ENCODE results near the gene MCM6. TPM values are rescaled to one million over a fixed set of nuclear protein-coding genes. Genes with fewer than 3 reads are reported as not detected.
A peak's percentile ranks its signal among the peaks of the same experiment; 100 is the strongest.
"Not testable (repeated sequence)": the region's sequence is repeated elsewhere in the genome, so short reads cannot be mapped to it uniquely, and the experiment has no call there.

Gene MCM6
- total and polyA plus RNA-seq, 12 donors, result 1.6 to 9.4 (median 4.8) TPM

DNA sequence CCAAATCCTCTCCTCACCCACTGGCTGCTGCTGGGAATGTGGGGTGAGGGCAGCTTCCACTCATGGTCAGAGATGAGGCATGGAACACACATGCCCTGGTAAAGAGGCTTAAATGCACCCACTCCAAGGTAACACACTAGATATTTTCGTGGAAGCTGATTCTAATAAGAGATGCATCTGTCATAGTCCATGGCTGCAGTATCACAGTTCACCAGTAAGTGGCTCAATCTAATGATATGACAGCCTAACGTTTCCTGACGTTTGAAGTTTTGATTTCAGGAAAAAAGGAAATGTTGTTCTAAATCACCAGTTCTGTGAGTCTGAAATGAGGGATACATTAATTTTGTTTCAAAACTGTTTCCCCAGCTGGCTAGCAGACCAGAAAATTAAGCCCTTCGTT lies 77.5 kb downstream of the MCM6 start:
- Histone ChIP-seq H3K4me1 (peaks cover 0 to 15% (median 5%) of the 10 kb centered on the region in 9 donors), H3K9me3 (peaks cover 0 to 25% (median 0%) of the 10 kb centered on the region in 11 donors), H3K36me3 (no peaks in the 10 kb centered on the region), H3K27me3 (no peaks in the 10 kb centered on the region), H3K27ac (no peak overlapping the region), H3K4me3 (no peak overlapping the region)
- ATAC-seq (no peak), DNase-seq (no peak)
- TF ChIP-seq, protein P1, sequence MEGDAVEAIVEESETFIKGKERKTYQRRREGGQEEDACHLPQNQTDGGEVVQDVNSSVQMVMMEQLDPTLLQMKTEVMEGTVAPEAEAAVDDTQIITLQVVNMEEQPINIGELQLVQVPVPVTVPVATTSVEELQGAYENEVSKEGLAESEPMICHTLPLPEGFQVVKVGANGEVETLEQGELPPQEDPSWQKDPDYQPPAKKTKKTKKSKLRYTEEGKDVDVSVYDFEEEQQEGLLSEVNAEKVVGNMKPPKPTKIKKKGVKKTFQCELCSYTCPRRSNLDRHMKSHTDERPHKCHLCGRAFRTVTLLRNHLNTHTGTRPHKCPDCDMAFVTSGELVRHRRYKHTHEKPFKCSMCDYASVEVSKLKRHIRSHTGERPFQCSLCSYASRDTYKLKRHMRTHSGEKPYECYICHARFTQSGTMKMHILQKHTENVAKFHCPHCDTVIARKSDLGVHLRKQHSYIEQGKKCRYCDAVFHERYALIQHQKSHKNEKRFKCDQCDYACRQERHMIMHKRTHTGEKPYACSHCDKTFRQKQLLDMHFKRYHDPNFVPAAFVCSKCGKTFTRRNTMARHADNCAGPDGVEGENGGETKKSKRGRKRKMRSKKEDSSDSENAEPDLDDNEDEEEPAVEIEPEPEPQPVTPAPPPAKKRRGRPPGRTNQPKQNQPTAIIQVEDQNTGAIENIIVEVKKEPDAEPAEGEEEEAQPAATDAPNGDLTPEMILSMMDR (IDR thresholded peaks at IDR 0.05), result peak in 6 of 9 donors; percentile 7 to 29 (median 18)
- intact Hi-C loops (cut with DNase I), result no loop called here
- WGBS, 2 donors, result 29 to 31% methylated on average over 4 of the region's 4 CpGs

DNA sequence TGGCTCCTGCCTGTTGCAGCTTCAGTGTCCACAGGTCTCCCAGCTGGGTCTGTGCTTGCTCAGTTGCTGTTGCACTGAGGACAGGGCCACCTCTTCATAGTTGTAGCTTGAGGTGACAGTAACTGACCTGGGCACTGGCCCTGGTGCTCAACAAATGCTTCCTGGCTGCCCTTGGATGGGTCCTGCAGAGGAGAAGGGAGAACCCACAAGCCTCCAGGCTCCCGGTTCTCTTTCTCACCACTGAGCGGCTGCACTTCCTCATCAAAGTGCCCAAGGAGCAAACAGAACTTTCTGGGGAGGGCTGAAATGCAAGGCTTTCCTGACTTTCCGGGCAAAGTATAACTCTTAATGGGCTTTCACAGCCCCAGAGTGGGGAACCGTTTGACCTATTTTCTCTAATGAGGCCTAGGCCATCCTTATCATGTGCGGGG lies 78.0 kb downstream of the MCM6 start:
- Histone ChIP-seq H3K4me1 (peaks cover 0 to 15% (median 5%) of the 10 kb centered on the region in 9 donors), H3K27ac (no peak overlapping the region), H3K36me3 (no peaks in the 10 kb centered on the region), H3K27me3 (no peaks in the 10 kb centered on the region), H3K9me3 (peaks cover 0 to 25% (median 0%) of the 10 kb centered on the region in 11 donors), H3K4me3 (no peak overlapping the region)
- ATAC-seq, result peak in 5 of 8 donors; percentile 6 to 53 (median 22)
- intact Hi-C loops (cut with DNase I), result no loop called here
- WGBS, 2 donors, result 66 to 67% methylated on average over 5 of the region's 5 CpGs
- TF ChIP-seq, protein P1 (IDR thresholded peaks at IDR 0.05), result no peak
- no peak for DNase-seq

DNA sequence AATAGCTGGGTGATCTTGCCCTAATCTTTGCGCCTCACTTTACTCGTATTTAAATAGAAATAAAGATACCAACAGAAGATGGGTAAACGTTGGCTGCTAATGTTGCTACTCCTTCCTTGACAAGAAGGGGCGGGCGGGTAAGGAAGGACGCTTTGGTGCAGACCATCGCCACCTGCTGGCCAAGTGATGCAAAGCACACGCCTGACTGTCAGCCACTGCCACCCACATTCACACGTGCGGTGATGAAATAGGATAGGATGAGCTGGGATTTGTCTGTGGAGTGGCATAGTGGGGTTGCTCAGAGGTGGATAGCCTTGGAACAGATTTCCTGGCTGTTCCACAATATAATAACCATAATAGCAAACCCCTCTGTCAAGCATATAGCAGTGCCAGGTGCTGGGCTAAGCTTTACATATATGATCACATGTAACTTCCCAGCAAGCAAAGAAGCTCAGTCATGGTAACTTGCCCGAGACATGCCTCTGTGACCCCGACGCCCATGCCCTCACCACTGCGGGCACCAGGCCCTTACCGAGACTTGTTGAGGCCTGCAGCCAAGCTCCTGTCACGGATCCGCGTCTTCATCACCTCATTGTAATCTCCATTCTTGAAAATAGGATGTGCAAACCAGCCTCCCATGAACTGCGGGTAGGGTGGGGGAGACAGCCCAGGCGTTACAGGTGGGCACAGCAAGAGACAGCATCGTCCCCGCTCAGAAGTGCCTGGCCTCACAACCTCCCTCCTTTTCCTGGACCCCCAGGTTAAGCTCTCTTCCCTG lies 78.6 kb downstream of the MCM6 start:
- Histone ChIP-seq H3K36me3 (no peaks in the 10 kb centered on the region), H3K4me1 (peaks cover 0 to 15% (median 5%) of the 10 kb centered on the region in 9 donors), H3K4me3 (no peak overlapping the region), H3K27me3 (no peaks in the 10 kb centered on the region), H3K27ac (no peak overlapping the region), H3K9me3 (peaks cover 0 to 25% (median 0%) of the 10 kb centered on the region in 11 donors)
- intact Hi-C loops (cut with DNase I), result no loop called here
- TF ChIP-seq, protein P1 (IDR thresholded peaks at IDR 0.05), result peak; percentile 72 to 90 (median 88)
- ATAC-seq (peak; percentile 67 to 90 (median 84)), DNase-seq (peak; percentile 63 to 65)
- 26 to 39% methylated on average over 22 of the region's 22 CpGs for WGBS, 2 donors

DNA sequence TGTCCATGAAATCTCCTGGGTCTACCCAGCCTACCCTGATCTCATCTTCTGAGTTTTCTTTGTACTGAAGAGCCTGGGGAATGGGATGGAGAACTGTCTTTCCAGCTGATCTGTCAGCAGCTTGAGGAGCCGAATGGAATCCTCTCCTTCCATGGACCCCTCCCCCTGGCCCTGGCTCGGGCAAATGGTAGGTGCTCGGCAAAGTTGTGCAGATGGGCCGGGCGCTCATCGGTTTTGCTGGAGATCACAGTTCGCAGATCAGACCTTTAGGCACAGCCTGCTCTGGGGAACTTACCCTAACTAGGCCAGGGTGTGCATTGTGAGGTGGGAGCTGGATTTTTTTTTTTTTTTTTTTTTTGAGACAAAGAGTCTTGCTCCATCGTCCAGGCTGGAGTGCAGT lies 79.6 kb downstream of the MCM6 start:
- Histone ChIP-seq H3K36me3 (no peaks in the 10 kb centered on the region), H3K27ac (no peak overlapping the region), H3K4me1 (peaks cover 0 to 15% (median 5%) of the 10 kb centered on the region in 9 donors), H3K27me3 (no peaks in the 10 kb centered on the region), H3K9me3 (peaks cover 0 to 16% (median 0%) of the 10 kb centered on the region in 11 donors), H3K4me3 (no peak overlapping the region)
- DNase-seq (no peak), ATAC-seq (no peak)
- intact Hi-C loops (cut with DNase I), result no loop called here
- TF ChIP-seq, protein P1 (IDR thresholded peaks at IDR 0.05), result no peak
- 96 to 98% methylated on average over 8 of the region's 8 CpGs for WGBS, 2 donors

DNA sequence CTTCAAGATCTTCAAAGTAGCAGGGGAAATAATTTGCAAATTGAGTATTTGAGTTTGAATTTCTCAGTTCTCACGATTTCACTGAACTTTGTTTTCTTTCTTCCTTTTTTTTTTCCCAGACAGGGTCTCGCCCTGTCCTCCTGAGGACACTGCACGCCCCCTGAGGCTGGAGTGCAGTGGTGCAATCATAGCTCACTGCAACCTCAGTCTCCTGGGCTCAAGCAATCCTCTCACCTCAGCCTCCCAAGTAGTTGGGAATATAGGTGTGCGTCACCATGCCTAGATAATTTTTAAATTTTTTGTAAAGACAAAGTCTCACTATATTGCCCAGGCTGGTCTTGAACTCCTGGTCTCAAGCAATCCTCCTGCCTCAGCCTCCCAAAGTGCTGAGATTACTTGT lies 80.6 kb downstream of the MCM6 start:
- DNase-seq; H3K27ac ChIP-seq; H3K4me3 ChIP-seq; H3K27me3 ChIP-seq; intact Hi-C loops (cut with DNase I); ATAC-seq; H3K9me3 ChIP-seq; H3K36me3 ChIP-seq: not testable (repeated sequence)
- 87 to 95% methylated on average over 4 of the region's 4 CpGs for WGBS, 2 donors
- peaks cover 0 to 15% (median 5%) of the 10 kb centered on the region in 9 donors for H3K4me1 ChIP-seq
